A549 (cell line): Measurements from ENCODE around the gene MAMLD1. TPM values are rescaled to one million over a fixed set of nuclear protein-coding genes. Genes with fewer than 3 reads are reported as not detected.
A peak's percentile ranks its signal among the peaks of the same experiment; 100 is the strongest.

Source experiments
- ATAC-seq, 2 experiments: fragments of 200-7000 bp in 1 of 2; fragments of >200 bp in 1 of 2; cut with Nextera tagmentation in 1 of 2; cut with Tn5 transposase in 1 of 2; 3 replicates each; pipeline versions ENCODE4 v1.8.0 to v1.9.1; 2018 to 2020; ENCODE audit warnings: mild to moderate bottlenecking in 1 of 2, moderate library complexity in 1 of 2
- CTCF ChIA-PET: fragments of 300-600 bp; sonication (Branson Sonifier 250); formaldehyde crosslinking; extraction: SDS; loops from one replicate; lab custom pipeline; 2021; ENCODE audit warnings: antibody characterized with exemption, inconsistent platforms; lab: Yijun Ruan, JAX
- POLR2A ChIA-PET: fragments of 350-600 bp; formaldehyde crosslinking; extraction: SDS; loops from one replicate; lab custom pipeline; 2021; ENCODE audit warnings: antibody characterized with exemption, inconsistent platforms; lab: Yijun Ruan, JAX
- DNase-seq, 2 experiments: peaks; one replicate each; pipeline versions ENCODE4 v3.0.0 to v3.0.0-alpha.2; 2011 to 2016; ENCODE audit warnings: low read depth in 1 of 2, low spot score in 1 of 2
- FAIRE-seq: peaks from 2 replicates; lab custom pipeline; 2011; peaks lifted over from hg19 to GRCh38; lab: Jason Lieb, UNC
- H3K27ac ChIP-seq, 2 experiments: fragments of >200 bp; sonication (Bioruptor Twin); formaldehyde crosslinking; 3 replicates each; pipeline ENCODE4 v1.5.1; 2016 to 2017
- H3K4me1 ChIP-seq: fragments of >200 bp; sonication (Bioruptor Twin); formaldehyde crosslinking; 3 replicates; pipeline ENCODE4 v1.6.1; 2016
- H3K4me2 ChIP-seq: fragments of >200 bp; sonication (Bioruptor Twin); formaldehyde crosslinking; 3 replicates; pipeline ENCODE4 v1.6.1; 2016
- H3K4me3 ChIP-seq: fragments of >200 bp; sonication (Bioruptor Twin); formaldehyde crosslinking; 3 replicates; pipeline ENCODE4 v1.5.1; 2016
- H3K9me3 ChIP-seq: fragments of >200 bp; sonication (Bioruptor Twin); formaldehyde crosslinking; 3 replicates; pipeline ENCODE4 v1.6.1; 2016
- CHD4 ChIP-seq: fragments of 200-600 bp; sonication (generic); IDR thresholded peaks from 2 replicates; pipeline ENCODE4 v1.6.1; 2016; ENCODE audit warnings: antibody characterized with exemption, mild to moderate bottlenecking, borderline replicate concordance
- EHF ChIP-seq: fragments of 250-450 bp; sonication (Bioruptor Pico); IDR thresholded peaks from 2 replicates; pipeline ENCODE4 v1.5.0; 2020; ENCODE audit warnings: mild to moderate bottlenecking
- ELK1 ChIP-seq: fragments of 150-350 bp; IDR thresholded peaks from 2 replicates; pipeline ENCODE4 v1.6.1; 2014; ENCODE audit warnings: low read depth, mild to moderate bottlenecking, low read length
- FOXS1 ChIP-seq: fragments of 250-450 bp; sonication (Bioruptor Pico); IDR thresholded peaks from 2 replicates; pipeline ENCODE4 v1.5.0; 2020; ENCODE audit warnings: mild to moderate bottlenecking, moderate library complexity
- HMGXB4 ChIP-seq: fragments of 250-450 bp; sonication (Bioruptor Pico); IDR thresholded peaks from 2 replicates; pipeline ENCODE4 v1.5.0; 2021; ENCODE audit warnings: mild to moderate bottlenecking, moderate library complexity, borderline replicate concordance
- KDM5A ChIP-seq: fragments of 200-600 bp; sonication (generic); IDR thresholded peaks from 2 replicates; pipeline ENCODE4 v1.6.1; 2016; ENCODE audit warnings: antibody characterized with exemption, mild to moderate bottlenecking
- MYC ChIP-seq: IDR thresholded peaks from 2 replicates; pipeline ENCODE4 v1.6.1; 2012; ENCODE audit warnings: mild to moderate bottlenecking, inconsistent platforms, low read length, improper control_type of control experiment, borderline replicate concordance
- NFE2L2 ChIP-seq: fragments of 150-350 bp; conservative IDR thresholded peaks from 2 replicates; pipeline ENCODE4 v1.6.1; 2014; ENCODE audit warnings: low read length
- NR3C1 ChIP-seq: fragments of >200 bp; sonication (Bioruptor Twin); formaldehyde crosslinking; IDR thresholded peaks from 3 replicates; pipeline ENCODE4 v1.6.1; 2017
- PBX3 ChIP-seq: IDR thresholded peaks from 2 replicates; pipeline ENCODE4 v1.6.1; 2012
- RARB ChIP-seq: fragments of 250-450 bp; sonication (Bioruptor Pico); IDR thresholded peaks from 2 replicates; pipeline ENCODE4 v1.8.0; 2021; ENCODE audit warnings: mild to moderate bottlenecking, moderate library complexity
- REST ChIP-seq: fragments of 200-600 bp; sonication (generic); IDR thresholded peaks from 2 replicates; pipeline ENCODE4 v1.6.1; 2016; ENCODE audit warnings: antibody characterized with exemption, mild to moderate bottlenecking, moderate library complexity
- SREBF2 ChIP-seq: fragments of 450-650 bp; IDR thresholded peaks from 2 replicates; pipeline ENCODE4 v1.6.1; 2014; ENCODE audit warnings: mild to moderate bottlenecking, moderate library complexity
- USF2 ChIP-seq: fragments of 450-650 bp; IDR thresholded peaks from 2 replicates; pipeline ENCODE4 v1.6.1; 2014; ENCODE audit warnings: antibody characterized with exemption
- ZNF302 ChIP-seq: fragments of 250-450 bp; sonication (Bioruptor Pico); IDR thresholded peaks from 2 replicates; pipeline ENCODE4 v1.9.0; 2021; ENCODE audit warnings: inconsistent platforms, mild to moderate bottlenecking, moderate library complexity
- WGBS: methylation state at CpG from one replicate; pipeline ENCODE4 v1.1.6; 2017; ENCODE audit errors: missing lambda C conversion rate; 5-methylcytosine and 5-hydroxymethylcytosine counted together
- polyA plus RNA-seq, 4 experiments: library from polyadenylated mRNA; depleted of rRNA in 3 of 4; stranded (reverse); fragments of >200 nt; fragmentation: RNase III in 1 of 4; extraction: RNeasy Plus Mini Kit Qiagen cat#74134 plus additional on column Dnase treatment in 1 of 4; gene quantifications; 2 replicates in 3 of 4; 3 replicates in 1 of 4; pipeline ENCODE4 v1.2.3, GENCODE V29; 2011 to 2017

Gene MAMLD1
- polyA plus RNA-seq, 2 of the 4 experiments (the other 2 are of a cell fraction), result 1.2 to 2.3 TPM

GRCh38 chrX:150512461-150512901 lies 149.4 kb downstream of the MAMLD1 start:
- ATAC-seq, result 0 out of 6 replicates have a peak, but pooled peaks of 1 of the 2 experiments have one; percentile 30
- 91% methylated on average over 11 of the region's 14 CpGs for whole genome bisulfite sequencing
- Histone ChIP-seq H3K9me3 (no peaks in the 10 kb centered on the region), H3K4me3 (no peak overlapping the region), H3K4me2 (no peak overlapping the region), H3K4me1 (no peaks in the 10 kb centered on the region), H3K27ac (no peak overlapping the region)
- ChIA-PET CTCF (interaction anchor here (1.3 kb wide), 1 partner anchor 10 kb away, joined by 3 read pairs; no protein-coding TSS in a partner anchor), POLR2A (no interaction called here)
- TF ChIP-seq USF2, result no peak
- no peak for TF ChIP-seq NFE2L2
- no peak for TF ChIP-seq MYC
- TF ChIP-seq ELK1, result no peak
- no peak for TF ChIP-seq FOXS1 (CRISPR knock-in tag)
- no peak for TF ChIP-seq RARB (CRISPR knock-in tag)
- no peak for TF ChIP-seq CHD4
- no peak for FAIRE-seq
- no peak for DNase-seq

GRCh38 chrX:150513544-150513943 lies 150.4 kb downstream of the MAMLD1 start:
- POLR2A ChIA-PET, result no interaction called here
- Histone ChIP-seq H3K4me1 (no peaks in the 10 kb centered on the region), H3K4me2 (no peak overlapping the region), H3K27ac (no peak overlapping the region), H3K4me3 (no peak overlapping the region), H3K9me3 (no peaks in the 10 kb centered on the region)
- DNase-seq, result no peak
- CTCF ChIA-PET, result interaction anchor here (1.1 kb wide), 1 partner anchor 20 kb away, joined by 3 read pairs; no protein-coding TSS in a partner anchor
- peak; percentile 56 for FAIRE-seq
- TF ChIP-seq REST, result no peak
- 73% methylated on average over 9 of the region's 9 CpGs for WGBS
- ATAC-seq, result no peak

GRCh38 chrX:150514462-150514861 lies 151.3 kb downstream of the MAMLD1 start:
- no peak for FAIRE-seq
- ChIA-PET CTCF (interaction anchor here (0.8 kb wide), 1 partner anchor 151 kb away, joined by 3 read pairs; the partner anchor contains the start of gene MAMLD1), POLR2A (no interaction called here)
- Histone ChIP-seq H3K9me3 (no peaks in the 10 kb centered on the region), H3K4me3 (no peak overlapping the region), H3K4me1 (no peaks in the 10 kb centered on the region), H3K27ac (no peak overlapping the region), H3K4me2 (no peak overlapping the region)
- DNase-seq, result no peak
- ATAC-seq, result no peak
- TF ChIP-seq HMGXB4 (CRISPR knock-in tag) (no peak), NR3C1 (no peak), EHF (CRISPR knock-in tag) (no peak), ZNF302 (CRISPR knock-in tag) (no peak), MYC (no peak), KDM5A (no peak), SREBF2 (no peak), FOXS1 (CRISPR knock-in tag) (no peak), PBX3 (no peak)
- WGBS, result 0% methylated on average over 1 of the region's 4 CpGs
